GM21528 (cell line): ENCODE data around the gene RPAIN.
A peak's percentile ranks its signal among the peaks of the same experiment; 100 is the strongest.

ENCODE experiments used
- ATAC-seq: cut with Tn5 transposase; IDR thresholded peaks from one replicate; pipeline ENCODE4 v1.9.1; 2021; ENCODE audit warnings: mild to moderate bottlenecking, moderate library complexity; ENCODE audit not compliant: unreplicated experiment, low FRiP score

The RPAIN gene, protein sequence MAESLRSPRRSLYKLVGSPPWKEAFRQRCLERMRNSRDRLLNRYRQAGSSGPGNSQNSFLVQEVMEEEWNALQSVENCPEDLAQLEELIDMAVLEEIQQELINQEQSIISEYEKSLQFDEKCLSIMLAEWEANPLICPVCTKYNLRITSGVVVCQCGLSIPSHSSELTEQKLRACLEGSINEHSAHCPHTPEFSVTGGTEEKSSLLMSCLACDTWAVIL

DNA sequence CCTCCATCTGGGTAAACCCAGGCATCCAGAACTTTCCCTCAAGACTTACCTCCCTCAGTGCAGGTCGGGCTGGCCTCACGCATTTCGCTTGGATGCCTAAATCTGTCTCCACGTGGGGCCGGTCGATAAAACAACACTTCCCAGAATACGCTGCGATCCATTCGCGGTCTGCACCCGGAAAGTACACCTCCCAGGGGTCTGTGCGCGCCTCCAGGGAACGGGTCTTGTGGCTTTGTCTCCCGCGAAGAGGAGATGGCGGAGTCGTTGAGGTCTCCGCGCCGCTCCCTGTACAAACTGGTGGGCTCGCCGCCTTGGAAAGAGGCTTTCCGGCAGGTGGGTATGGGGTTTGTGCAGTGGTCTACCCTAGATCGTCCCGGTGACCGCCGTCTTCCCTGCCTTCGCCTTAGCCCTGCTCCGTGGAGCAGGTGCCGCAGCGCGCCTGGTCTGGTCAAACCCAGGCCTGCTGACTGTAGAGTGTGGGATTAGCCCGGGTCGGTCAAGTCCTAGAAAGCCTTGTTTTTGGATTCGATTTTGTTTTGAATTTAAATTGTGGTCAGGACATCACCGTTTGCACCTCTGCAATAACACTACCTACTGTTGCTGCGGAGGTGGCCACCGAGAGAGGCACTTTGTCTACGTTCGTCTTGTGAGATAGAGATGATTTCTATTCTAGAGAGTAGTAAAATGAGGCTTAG lies at the start of gene RPAIN:
Gene RPAIN, plus strand, starts transcription at position 224 of the 695 bp plus-strand sequence. Its CDS starts 29 bp downstream, at position 253.
- ATAC-seq: peak; percentile 53

DNA sequence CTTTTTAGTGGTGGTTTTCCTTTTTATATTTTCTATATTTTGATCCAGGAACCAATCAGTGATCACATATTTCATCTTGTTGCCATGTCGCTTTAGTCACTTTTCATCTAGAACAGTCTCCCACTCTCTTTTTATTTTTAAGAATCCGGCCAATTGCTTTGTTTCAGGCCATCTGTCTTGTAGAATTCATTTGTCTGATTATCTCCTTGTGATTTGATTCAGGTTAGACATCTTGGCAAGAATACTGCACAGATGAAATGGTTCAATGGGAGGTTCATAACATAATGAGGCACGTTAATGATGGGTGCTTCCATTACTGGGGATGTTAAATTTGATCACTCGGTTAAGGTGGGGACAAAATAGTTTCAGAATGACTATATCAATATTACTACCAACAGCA lies 49.6 kb upstream of the RPAIN start:
- ATAC-seq: no peak

DNA sequence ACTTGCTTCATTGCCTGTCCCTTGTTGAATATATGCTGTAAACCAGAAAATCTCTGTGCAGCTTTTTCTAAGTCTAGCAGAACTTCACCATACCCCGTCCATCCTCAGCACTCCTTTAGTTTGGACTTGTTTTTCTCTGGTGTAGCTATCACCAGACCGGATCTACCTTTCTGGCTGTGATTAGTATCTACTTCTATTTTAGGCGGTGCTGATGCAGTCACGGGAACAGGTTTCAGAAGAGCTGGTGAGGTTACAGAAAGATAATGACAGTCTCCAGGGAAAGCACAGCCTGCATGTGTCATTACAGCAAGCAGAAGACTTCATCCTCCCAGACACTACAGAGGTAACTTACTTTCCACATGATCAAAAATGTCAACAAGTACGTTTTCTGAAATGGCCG lies 46.9 kb upstream of the RPAIN start:
- ATAC-seq: no peak

DNA sequence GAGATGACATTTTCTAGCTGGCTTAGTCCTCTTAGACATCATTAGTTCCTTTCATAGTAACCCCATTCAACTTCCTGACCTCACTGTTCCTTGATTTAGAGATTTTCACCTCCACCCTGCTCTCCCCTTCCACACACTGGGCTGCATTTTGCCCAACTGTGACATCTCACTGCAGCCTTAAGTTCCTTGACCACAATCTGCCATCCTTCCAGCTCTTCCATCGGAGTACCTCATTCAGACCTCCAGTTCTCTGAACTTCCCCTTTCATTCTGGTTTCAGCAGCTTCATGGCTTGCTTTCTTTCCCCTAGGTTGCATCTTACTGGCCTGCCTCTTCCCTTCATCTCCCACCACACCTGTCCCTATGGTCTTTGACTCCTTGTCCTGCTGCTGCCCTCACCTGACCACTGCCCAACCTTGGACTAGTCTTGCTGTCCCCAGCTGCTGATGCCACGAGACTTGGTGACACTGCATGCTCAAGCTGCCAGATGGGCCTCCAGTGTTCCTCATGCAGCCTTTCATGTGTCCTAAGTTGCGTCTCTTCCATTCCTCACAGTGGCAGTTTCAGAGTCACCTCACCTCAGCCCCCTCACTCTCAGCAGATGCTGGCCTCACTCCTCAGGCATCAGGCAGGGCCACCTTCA lies 41.3 kb upstream of the RPAIN start:
- ATAC-seq: no peak

DNA sequence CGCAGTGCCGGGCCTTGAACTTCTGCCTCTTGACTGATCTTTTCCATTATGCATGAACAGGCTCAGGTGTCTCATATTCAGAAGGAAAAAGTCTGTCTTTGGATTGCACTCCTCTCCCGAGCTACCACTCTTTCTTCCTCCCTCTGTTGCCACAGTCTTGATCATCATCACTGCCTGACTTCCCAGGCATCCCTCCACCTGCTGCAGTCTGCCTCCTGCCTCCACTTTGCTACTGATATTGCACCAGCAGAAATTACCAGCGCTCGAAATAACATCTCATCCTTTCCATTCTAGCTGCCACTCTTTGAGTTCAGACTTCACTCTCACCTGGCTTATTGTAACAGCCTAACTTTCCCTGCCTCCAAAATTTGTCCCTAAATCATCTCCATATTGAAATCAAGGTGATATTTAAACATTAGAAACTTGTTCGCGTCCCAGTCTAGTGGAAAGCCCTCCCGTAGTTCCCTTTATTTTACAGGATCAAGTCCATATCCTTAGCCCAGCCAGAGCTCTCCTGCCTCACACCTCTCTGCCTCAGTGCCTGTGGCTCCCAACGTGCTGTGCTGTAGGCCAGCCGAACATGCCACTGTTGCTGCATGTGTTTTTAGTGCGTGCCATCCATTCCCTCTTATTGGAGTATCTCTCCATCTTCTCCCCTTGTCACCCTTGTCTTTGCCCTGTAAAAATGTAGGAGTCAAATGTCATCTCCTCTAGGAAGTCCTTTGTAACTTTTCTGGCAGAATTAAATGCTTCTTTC lies 40.5 kb upstream of the RPAIN start:
- ATAC-seq: no peak

DNA sequence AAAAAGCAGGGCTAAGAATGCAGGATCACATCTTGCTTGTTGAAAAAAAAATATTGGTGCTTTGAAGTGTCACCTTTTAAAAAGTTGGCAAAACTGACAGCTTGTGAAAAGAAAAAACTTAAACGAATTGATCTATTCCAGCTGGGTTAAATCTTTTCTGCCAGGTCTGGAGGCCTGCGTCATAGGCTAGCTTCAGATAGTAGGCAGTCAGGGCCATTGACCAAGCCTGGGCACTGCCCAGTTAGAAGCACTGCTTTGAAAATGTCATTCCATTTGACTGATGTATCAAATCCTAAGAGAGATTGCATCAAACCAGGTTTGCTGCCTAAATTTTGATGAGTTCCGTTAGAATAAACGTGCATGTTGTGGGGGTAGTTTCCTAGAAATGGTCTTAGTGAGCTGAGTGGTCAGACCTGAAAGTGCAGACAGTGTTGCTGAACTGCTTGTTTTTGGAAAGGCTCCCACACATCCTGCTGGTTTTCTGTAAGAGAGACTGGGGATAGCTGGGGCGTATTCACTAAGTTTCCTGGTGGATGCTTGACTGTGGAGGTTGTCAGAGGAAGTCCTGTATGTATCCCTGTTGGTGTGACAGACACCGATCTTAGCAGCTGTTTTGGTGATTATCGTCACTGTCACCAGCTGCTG lies 39.4 kb upstream of the RPAIN start:
- ATAC-seq: no peak

DNA sequence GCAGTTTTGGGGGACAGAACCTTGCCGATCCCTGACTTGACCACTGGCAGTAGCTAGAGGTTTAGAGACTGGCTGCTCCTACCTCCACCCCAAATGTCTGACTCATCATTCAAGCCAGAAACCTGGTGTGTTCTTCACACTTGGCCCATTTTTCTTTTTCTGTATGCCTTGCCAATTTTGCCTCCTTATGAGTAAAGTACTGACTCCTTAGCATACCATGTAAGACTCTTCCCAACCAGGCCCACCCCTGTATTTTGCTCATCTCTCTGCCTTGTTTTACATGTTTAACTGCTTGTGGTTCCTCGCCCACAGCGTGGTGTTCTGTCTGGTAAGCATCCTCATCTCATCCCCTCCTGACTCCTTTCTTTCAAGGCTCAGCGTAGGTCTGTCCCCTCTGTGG lies 38.4 kb upstream of the RPAIN start:
- no peak for ATAC-seq

DNA sequence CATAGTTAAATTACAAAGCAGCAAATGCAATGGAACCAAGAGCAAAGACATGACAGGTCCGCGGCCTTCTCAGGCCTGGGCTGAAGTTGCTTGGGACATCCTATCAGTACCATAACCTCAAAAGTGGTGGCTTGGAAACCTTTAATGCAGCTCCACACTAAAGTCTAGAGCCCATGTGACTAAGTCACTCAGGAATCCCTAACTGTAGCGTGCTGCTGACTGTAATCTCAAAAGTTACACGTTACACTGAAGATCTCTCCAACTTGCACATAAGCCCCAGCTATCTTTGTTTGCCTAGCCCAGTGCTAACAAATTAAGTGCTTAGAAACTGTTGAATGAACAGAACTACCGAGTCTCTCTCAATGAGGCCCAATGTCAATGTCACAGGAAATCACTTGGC lies 28.3 kb upstream of the RPAIN start:
- ATAC-seq: no peak

DNA sequence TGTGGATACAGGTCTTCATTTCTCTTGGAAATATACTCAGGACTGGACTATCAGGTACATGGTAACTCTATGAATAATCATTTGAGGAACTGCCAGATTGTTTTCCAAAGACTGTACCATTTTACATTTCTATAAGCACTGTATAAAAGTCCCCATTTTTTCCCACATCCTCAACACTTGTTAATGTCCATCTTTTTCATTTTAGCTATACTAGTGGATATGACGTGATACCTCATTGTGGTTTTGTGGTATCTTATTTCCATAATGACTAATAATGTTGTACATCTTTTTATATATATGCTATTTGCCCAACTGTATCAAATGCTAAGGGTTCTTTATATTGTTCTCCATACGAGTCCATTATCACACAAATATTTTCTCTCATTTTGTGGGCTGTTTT lies 23.4 kb upstream of the RPAIN start:
- ATAC-seq: no peak

DNA sequence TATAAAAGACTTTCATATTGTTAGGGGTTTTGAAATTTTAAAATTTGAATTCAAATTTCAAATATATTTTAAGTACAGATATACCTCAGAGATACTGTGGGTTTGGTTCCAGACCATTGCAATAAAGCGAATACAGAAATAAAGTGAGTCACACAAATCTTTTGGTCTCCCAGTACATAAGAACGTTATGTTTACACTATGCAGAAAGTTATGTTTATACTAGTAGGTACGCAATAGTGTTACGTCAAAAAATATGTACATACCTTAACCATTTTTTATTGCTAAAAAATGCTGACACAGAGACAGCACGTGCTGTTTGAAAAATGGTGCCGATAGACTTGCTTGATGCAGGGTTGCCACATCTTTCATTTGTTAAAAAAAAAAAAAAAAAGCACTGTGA lies 20.2 kb upstream of the RPAIN start:
- no peak for ATAC-seq

DNA sequence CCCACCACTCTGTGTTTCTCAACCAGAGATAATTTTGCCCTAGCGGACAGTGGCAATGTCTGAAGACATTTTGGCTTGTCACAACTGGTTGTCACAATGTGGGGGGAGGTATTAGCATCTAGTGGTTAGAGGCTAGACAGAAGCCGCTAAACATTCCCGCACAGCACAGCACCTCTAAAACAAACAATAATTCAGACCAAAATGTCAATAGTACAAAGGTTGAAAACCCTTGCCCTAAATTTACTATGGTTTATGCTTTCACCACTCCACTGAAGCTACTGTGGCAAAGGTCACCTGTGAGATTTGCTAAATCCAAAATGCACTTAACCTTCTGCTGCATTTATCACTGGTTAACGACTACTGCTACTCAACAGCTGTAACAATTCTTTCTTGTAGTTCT lies 14.6 kb upstream of the RPAIN start:
- no peak for ATAC-seq

DNA sequence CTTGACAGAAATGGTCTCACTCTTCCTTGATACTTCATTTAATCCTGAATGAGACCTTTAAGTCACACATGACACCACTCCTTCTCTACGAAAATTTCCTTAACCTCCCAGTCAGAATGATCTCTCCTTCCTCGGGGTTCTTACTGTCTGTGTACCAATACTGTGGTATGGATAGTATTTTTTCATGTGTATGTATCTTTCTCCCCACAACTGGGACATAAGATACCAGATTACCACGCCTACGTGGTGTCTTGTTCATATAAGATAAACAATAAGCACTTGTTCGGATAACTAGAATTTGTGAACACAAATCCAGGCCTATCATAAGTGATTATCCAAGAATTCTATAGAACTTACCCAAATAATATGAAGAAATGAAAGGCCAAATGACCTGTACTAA lies 11.8 kb upstream of the RPAIN start:
- no peak for ATAC-seq

DNA sequence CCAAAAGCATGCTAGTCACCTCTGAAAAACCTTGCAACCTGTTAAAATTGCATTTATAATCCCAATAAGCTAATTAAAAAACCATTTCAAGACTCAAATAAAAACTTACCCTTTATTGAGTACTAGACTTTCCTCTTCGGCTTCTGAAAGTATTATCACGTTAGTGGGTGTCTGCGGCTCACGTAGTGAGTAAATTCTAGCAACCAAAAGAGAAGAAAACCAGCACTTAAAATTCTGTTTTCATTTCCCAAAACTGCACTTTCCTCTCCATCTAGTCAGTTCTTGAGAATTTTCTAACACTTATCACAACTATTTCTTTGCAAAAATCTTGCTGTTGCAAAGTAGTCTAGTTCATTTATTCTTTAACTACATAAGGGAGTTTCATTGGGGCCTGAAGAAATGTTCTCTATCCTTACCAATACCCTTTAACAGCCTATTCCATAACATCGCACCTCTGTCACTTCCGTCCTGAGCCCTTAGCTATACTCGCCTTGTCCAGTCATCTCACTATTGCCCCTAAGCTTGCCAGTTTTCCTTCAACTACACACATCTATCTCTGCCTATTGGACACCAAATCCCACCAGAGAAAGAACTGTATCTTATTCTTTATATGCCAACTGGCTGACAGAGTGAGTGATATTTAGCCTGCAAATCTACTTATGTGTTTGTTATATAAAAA lies 9.2 kb upstream of the RPAIN start:
- ATAC-seq: no peak

DNA sequence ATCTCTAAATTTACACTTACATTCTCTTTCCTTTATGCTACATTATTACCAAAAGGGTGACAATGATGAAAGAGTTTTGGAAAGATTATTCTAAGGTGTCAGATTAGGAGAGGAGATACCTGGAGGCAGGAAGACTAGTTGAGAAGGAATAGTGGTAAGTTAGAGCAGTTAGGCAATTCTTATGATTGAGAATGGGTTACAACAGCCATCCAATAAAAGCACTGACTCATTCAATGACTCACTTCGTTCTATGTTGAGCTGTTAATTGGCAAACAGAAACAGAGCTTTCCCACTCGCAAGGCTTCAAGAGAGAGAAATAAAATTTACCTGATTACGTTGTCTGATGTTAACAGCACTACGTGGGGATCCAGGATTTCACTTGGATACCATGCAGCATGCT lies 6.3 kb upstream of the RPAIN start:
- no peak for ATAC-seq

DNA sequence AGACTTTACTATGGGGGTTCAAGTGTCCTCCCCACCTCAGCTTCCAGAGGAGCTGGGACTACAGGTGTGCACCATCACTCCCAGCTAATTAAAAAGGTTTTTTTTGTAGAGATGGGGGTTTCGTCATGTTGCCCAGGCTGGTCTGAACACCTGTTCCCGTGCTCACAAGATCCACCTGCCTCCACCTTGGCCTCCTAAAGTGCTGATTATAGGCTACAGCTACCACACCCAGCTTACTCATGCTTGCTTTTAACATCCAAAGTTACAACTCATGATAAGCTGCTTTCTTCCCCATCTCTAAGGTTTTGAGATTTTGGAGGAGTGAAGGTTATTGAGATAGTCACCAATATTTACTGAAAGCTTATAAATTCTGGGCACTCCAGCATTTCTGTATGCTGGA lies 3.1 kb upstream of the RPAIN start:
- ATAC-seq: no peak

DNA sequence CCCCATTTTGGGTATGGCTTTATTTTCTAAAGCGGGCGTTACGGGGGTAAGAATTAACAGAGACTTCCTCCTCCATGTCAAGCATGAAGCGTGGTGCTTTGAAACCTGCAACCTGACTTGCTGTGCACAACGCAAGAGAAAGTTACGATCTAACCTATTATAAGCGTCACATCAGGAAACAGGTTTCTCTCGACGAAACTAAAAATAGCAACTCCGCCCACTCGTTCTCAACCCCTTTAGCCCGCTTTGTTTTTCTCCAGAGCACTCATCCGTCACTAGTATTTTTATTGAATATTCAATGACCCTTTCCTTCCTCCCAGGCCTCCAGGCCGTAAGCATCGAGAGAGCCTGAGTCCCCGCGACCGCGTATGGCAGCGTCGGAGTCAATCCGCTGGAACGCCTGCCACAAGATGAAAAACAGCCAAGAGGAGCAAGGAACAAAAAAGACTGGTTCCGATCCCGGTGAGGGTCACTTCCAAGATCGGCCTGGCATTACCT lies 1.1 kb upstream of the RPAIN start:
- peak; percentile 38 for ATAC-seq

DNA sequence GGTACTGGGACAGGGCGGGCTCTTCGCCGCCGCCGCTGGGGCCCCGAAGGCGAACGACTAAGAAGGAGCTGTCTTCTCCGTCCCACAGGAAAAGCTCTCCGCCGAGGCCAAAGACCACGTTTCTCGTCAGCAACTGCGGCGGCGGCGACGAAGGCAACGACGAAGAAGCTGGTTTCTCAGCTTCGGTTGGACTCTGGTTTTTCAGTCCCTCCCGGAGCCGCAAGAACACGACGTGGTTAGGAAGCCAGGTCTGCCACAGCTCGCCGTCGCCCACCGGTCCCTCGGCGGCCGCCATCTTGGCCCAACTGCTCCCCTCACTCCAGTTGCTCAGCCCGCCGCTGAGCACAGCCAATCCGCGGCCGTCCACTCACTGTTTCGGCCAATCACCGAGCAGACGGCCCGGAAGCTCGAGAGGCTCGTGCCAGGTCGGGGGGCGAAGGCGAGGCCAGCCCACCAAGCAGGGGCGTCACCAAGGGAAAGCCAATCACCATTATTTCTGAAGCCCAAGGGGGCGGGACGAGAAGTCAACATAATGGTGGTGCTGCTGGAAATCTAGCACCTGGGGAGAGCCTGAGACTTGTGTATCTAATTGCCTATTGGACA lies 525 bp upstream of the RPAIN start, which contains the start of gene NUP88:
Gene NUP88, minus strand, starts transcription at position 307 of the 603 bp plus-strand sequence. Its CDS starts 12 bp downstream, at position 295.
- peak; percentile 88 for ATAC-seq

DNA sequence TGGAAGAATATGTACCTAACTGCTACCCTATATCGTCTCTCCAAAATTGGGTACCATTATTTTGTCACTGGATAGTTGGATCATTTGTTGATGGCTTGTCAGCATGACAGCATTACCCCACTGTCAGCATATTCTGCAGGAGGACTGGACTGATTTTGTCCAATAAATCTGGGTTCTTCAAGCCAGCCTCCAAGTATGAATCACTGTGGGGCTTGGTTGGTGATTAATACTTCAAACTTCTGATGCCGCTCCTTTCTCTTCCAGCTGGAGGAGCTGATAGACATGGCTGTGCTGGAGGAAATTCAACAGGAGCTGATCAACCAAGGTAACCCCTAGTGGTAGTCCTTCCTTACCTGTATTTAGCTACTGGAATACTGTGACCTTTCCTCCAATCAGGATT lies 2.5 kb downstream of the RPAIN start:
- no peak for ATAC-seq

DNA sequence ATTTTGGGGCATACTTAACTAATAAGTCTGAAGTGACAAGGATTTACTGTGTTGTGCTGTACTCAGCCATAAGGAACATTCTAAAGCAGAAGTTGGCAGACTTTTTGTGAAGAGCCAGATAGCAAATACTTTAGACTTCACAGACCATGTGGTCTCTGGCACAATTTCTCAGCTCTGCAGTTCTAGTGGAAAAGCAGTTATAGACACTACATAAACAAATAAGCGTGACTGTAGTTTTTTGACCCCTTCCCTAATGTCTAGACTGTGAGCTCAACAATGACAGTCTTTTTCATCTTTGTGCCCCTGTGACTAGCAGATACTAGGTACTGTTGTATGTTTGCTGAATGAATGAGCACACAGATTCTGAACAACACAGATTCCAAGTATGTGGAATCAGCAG lies 4.9 kb downstream of the RPAIN start:
- no peak for ATAC-seq
